ENCODE results near the gene PJA1. TPM values are rescaled to one million over a fixed set of nuclear protein-coding genes. Genes with fewer than 3 reads are reported as not detected.

PJA1 gene
- total RNA-seq, 2 donors from 2014 or later, result 32.0 to 32.6 TPM

- Mint-ChIP-seq H3K9me3 (peaks cover 49% of the 10 kb centered on the region), H3K4me1 (no peaks in the 10 kb centered on the region), H3K27me3 (ENCODE audit: insufficient read depth) (no peaks in the 10 kb centered on the region), H3K27ac (no peak overlapping the region), H3K36me3 (ENCODE audit: low read depth) (peaks cover 22% of the 10 kb centered on the region), H3K4me3 (no peak overlapping the region)
- no peak overlapping the region for H3K9ac ChIP-seq (ENCODE audit: extremely low read depth, low read length, poor library complexity, severe bottlenecking)
- 87 to 94% methylated on average over 4 to 9 of the region's 9 CpGs for WGBS, 2 experiments (ENCODE audit: insufficient coverage in 1 of 2, insufficient read length in 1 of 2)
- no peaks in the 10 kb centered on the region for H3K9me3 ChIP-seq (ENCODE audit: control insufficient read depth, low read length)
- no peak for DNase-seq
- H3K27ac ChIP-seq (ENCODE audit: low read depth, low read length), result no peak overlapping the region
- H3K4me3 ChIP-seq (ENCODE audit: low read length), result no peak overlapping the region
- no peaks in the 10 kb centered on the region for H3K36me3 ChIP-seq (ENCODE audit: control insufficient read depth, insufficient read depth, low read length)
- H3K27me3 ChIP-seq (ENCODE audit: control insufficient read depth, insufficient read depth, low read length, poor library complexity, severe bottlenecking), result no peaks in the 10 kb centered on the region
- no peaks in the 10 kb centered on the region for H3K4me1 ChIP-seq (ENCODE audit: control insufficient read depth, insufficient read depth, low read length)
- TF ChIP-seq, protein P1, sequence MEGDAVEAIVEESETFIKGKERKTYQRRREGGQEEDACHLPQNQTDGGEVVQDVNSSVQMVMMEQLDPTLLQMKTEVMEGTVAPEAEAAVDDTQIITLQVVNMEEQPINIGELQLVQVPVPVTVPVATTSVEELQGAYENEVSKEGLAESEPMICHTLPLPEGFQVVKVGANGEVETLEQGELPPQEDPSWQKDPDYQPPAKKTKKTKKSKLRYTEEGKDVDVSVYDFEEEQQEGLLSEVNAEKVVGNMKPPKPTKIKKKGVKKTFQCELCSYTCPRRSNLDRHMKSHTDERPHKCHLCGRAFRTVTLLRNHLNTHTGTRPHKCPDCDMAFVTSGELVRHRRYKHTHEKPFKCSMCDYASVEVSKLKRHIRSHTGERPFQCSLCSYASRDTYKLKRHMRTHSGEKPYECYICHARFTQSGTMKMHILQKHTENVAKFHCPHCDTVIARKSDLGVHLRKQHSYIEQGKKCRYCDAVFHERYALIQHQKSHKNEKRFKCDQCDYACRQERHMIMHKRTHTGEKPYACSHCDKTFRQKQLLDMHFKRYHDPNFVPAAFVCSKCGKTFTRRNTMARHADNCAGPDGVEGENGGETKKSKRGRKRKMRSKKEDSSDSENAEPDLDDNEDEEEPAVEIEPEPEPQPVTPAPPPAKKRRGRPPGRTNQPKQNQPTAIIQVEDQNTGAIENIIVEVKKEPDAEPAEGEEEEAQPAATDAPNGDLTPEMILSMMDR (conservative IDR thresholded peaks at IDR 0.05), result no peak
Measured at GRCh38 chrX:69162361-69162865, 2.8 kb downstream of the PJA1 start.

- no peaks in the 10 kb centered on the region for H3K36me3 ChIP-seq (ENCODE audit: control insufficient read depth, insufficient read depth, low read length)
- H3K9ac ChIP-seq (ENCODE audit: extremely low read depth, low read length, poor library complexity, severe bottlenecking), result no peak overlapping the region
- H3K9me3 ChIP-seq (ENCODE audit: control insufficient read depth, low read length), result no peaks in the 10 kb centered on the region
- Mint-ChIP-seq H3K4me3 (no peak overlapping the region), H3K9me3 (peaks cover 51% of the 10 kb centered on the region), H3K27ac (no peak overlapping the region), H3K27me3 (ENCODE audit: insufficient read depth) (no peaks in the 10 kb centered on the region), H3K36me3 (ENCODE audit: low read depth) (peaks cover 22% of the 10 kb centered on the region), H3K4me1 (no peaks in the 10 kb centered on the region)
- 90 to 93% methylated on average over 20 to 26 of the region's 26 CpGs for WGBS, 2 experiments (ENCODE audit: insufficient coverage in 1 of 2, insufficient read length in 1 of 2)
- H3K27ac ChIP-seq (ENCODE audit: low read depth, low read length), result no peak overlapping the region
- H3K4me1 ChIP-seq (ENCODE audit: control insufficient read depth, insufficient read depth, low read length), result no peaks in the 10 kb centered on the region
- H3K27me3 ChIP-seq (ENCODE audit: control insufficient read depth, insufficient read depth, low read length, poor library complexity, severe bottlenecking), result no peaks in the 10 kb centered on the region
- no peak overlapping the region for H3K4me3 ChIP-seq (ENCODE audit: low read length)
- TF ChIP-seq, protein P1 (conservative IDR thresholded peaks at IDR 0.05), result no peak
- no peak for DNase-seq
Measured at GRCh38 chrX:69161786-69162349, 3.4 kb downstream of the PJA1 start.

- H3K9me3 ChIP-seq (ENCODE audit: control insufficient read depth, low read length), result no peaks in the 10 kb centered on the region
- no peak overlapping the region for H3K4me3 ChIP-seq (ENCODE audit: low read length)
- no peaks in the 10 kb centered on the region for H3K36me3 ChIP-seq (ENCODE audit: control insufficient read depth, insufficient read depth, low read length)
- Mint-ChIP-seq H3K4me3 (no peak overlapping the region), H3K36me3 (ENCODE audit: low read depth) (peaks cover 22% of the 10 kb centered on the region), H3K27me3 (ENCODE audit: insufficient read depth) (no peaks in the 10 kb centered on the region), H3K4me1 (peaks cover under 1% of the 10 kb centered on the region), H3K27ac (no peak overlapping the region), H3K9me3 (peaks cover 53% of the 10 kb centered on the region)
- no peak overlapping the region for H3K27ac ChIP-seq (ENCODE audit: low read depth, low read length)
- no peak overlapping the region for H3K9ac ChIP-seq (ENCODE audit: extremely low read depth, low read length, poor library complexity, severe bottlenecking)
- DNase-seq, result no peak
- H3K4me1 ChIP-seq (ENCODE audit: control insufficient read depth, insufficient read depth, low read length), result no peaks in the 10 kb centered on the region
- no peaks in the 10 kb centered on the region for H3K27me3 ChIP-seq (ENCODE audit: control insufficient read depth, insufficient read depth, low read length, poor library complexity, severe bottlenecking)
- TF ChIP-seq, protein P1 (conservative IDR thresholded peaks at IDR 0.05), result no peak
- WGBS, 2 experiments (ENCODE audit: insufficient coverage in 1 of 2, insufficient read length in 1 of 2), result 97 to 100% methylated on average over 3 to 10 of the region's 10 CpGs
Measured at GRCh38 chrX:69161371-69161770, 3.9 kb downstream of the PJA1 start.

Data from endodermal cell (in vitro differentiated cells).